Measurements from ENCODE around the gene CEP112.

DNA sequence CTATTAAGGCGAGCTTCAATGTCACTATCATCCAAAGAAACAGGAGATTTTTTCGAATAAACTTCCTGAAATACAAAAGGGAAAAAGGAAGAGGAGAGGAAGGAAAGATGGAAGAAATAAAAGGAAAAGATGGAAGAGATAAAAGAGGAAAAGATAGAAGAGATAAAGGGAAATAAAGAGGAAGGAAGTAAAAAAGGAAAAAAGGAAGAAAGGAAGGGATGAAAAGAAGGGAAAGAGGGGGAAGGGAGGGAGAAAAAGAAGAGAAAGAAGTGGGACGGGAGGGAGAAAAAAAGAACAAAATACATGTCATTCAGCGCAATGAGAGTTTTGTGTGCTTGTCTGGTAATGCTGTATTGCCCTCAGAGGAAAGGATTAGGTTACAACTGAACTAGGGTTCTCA is 62.2 kb downstream of the CEP112 start:
- TF ChIP-seq, protein P1, sequence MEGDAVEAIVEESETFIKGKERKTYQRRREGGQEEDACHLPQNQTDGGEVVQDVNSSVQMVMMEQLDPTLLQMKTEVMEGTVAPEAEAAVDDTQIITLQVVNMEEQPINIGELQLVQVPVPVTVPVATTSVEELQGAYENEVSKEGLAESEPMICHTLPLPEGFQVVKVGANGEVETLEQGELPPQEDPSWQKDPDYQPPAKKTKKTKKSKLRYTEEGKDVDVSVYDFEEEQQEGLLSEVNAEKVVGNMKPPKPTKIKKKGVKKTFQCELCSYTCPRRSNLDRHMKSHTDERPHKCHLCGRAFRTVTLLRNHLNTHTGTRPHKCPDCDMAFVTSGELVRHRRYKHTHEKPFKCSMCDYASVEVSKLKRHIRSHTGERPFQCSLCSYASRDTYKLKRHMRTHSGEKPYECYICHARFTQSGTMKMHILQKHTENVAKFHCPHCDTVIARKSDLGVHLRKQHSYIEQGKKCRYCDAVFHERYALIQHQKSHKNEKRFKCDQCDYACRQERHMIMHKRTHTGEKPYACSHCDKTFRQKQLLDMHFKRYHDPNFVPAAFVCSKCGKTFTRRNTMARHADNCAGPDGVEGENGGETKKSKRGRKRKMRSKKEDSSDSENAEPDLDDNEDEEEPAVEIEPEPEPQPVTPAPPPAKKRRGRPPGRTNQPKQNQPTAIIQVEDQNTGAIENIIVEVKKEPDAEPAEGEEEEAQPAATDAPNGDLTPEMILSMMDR (IDR thresholded peaks at IDR 0.05), result no peak
- no peak for TF ChIP-seq POLR2A (IDR thresholded peaks at IDR 0.05)
- no peak for TF ChIP-seq POLR2AphosphoS5 (IDR thresholded peaks at IDR 0.05)
